ENCODE results near the gene SDR42E2.

- TF ChIP-seq CTCF (IDR thresholded peaks at IDR 0.05; ENCODE audit: insufficient read depth, low read length, poor library complexity, severe bottlenecking), result no peak
- no peak for TF ChIP-seq EZH2phosphoT487 (conservative IDR thresholded peaks at IDR 0.05; ENCODE audit: low read length)
Measured at GRCh38 chr16:22233037-22233372, 70.7 kb downstream of the SDR42E2 start.

Measured in SU-DHL-6 (cell line).